ENCODE measurements around the gene CREG1. TPM values are rescaled to one million over a fixed set of nuclear protein-coding genes. Genes with fewer than 3 reads are reported as not detected.

The CREG1 gene
- total RNA-seq, 1 donor from 2014 or later: 36.0 TPM

DNA sequence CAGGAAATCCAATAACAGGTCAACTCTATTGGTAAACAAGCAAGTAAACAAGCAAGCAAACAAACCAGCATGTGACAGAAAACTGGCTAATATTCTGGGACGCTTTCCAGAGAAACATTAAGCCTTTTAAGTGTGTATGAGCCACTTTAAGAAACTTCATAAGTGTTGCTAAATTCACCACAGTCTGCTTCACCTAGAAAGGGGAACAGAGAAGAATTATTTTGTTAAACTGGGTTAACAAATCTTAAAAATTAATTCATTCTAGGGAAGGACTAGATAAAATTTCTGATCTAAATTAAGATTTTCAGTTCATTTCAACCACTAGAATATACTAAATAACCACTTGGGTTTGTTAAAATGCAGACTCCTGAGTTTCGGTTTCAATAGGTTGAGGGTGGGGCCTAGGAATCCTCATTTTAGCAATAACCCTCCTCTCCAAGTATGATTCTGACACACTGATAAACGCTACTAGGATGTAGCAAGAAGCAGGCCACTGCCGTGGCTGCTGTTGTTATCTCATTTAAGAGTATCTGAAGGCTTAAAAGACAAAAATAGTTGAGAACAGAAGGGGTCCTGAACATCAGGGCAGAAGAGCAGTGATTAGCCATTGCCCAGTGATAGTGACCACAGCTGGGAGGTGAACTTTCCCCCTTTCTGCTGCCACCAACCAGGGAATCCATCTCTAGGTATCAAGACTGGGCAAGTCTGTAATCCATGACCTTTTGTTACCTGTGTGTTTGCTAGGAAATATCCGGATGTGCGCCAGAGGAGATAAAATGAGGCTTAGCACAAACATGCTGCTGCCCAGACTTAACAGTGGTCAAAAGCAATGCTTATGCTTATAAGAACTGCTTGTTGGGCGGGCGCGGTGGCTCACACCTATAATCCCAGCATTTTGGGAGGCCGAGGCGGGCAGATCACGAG, 11.2 kb downstream of the CREG1 start:
- peaks cover 6% of the 10 kb centered on the region for H3K36me3 Mint-ChIP-seq (ENCODE audit: low read depth, unreplicated experiment)
- no peak for FAIRE-seq
- H3K27ac ChIP-seq (ENCODE audit: low read depth, low read length): no peak overlapping the region

DNA sequence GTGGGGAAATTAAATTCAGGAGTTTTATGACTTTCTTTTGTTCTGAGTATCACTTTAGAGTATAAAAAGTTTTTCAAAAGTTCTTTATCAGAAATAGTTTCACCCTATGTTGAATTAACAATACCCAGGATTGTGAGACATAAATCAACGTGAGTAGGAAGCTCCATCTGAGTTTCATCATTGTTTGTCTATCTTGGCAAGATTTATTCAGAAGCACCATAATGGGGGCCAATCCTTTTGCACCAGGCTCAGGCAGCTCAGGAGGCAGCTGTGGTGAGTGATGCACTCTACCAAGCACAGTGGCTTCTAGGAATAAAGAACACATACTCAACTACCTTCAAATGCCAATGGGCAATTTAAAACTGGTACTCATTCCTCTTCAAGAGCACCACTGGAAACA, 12.0 kb downstream of the CREG1 start:
- no peak overlapping the region for H2AFZ ChIP-seq (ENCODE audit: low read depth, low read length)
- Mint-ChIP-seq H3K36me3 (ENCODE audit: low read depth, unreplicated experiment) (peaks cover 3% of the 10 kb centered on the region), H3K4me3 (ENCODE audit: unreplicated experiment) (no peak overlapping the region), H3K9me3 (ENCODE audit: unreplicated experiment) (no peaks in the 10 kb centered on the region), H3K4me1 (ENCODE audit: low read depth, unreplicated experiment) (peaks cover 9% of the 10 kb centered on the region), H3K27me3 (ENCODE audit: low read depth, unreplicated experiment) (no peaks in the 10 kb centered on the region), H3K27ac (ENCODE audit: unreplicated experiment) (no peak overlapping the region)
- H3K9ac ChIP-seq (ENCODE audit: low read length): no peak overlapping the region
- H3K4me3 ChIP-seq (ENCODE audit: insufficient read depth, low read depth, low read length): no peak overlapping the region
- peak; percentile 47 for DNase-seq (ENCODE audit: low read depth)
- no peaks in the 10 kb centered on the region for H4K20me1 ChIP-seq (ENCODE audit: insufficient read depth, low read length)
- H3K9me3 ChIP-seq (ENCODE audit: insufficient read depth, low read depth, low read length): no peaks in the 10 kb centered on the region
- no peak overlapping the region for H3K4me2 ChIP-seq (ENCODE audit: low read length)
- no peaks in the 10 kb centered on the region for H3K4me1 ChIP-seq (ENCODE audit: insufficient read depth, low read length)
- H3K27ac ChIP-seq (ENCODE audit: low read depth, low read length): no peak overlapping the region
- FAIRE-seq: no peak
- H3K79me2 ChIP-seq (ENCODE audit: insufficient read depth, low read length): no peaks in the 10 kb centered on the region
- H3K36me3 ChIP-seq (ENCODE audit: insufficient read depth, low read length): no peaks in the 10 kb centered on the region
- H3K27me3 ChIP-seq (ENCODE audit: insufficient read depth, low read length): no peaks in the 10 kb centered on the region
- TF ChIP-seq, protein P1, sequence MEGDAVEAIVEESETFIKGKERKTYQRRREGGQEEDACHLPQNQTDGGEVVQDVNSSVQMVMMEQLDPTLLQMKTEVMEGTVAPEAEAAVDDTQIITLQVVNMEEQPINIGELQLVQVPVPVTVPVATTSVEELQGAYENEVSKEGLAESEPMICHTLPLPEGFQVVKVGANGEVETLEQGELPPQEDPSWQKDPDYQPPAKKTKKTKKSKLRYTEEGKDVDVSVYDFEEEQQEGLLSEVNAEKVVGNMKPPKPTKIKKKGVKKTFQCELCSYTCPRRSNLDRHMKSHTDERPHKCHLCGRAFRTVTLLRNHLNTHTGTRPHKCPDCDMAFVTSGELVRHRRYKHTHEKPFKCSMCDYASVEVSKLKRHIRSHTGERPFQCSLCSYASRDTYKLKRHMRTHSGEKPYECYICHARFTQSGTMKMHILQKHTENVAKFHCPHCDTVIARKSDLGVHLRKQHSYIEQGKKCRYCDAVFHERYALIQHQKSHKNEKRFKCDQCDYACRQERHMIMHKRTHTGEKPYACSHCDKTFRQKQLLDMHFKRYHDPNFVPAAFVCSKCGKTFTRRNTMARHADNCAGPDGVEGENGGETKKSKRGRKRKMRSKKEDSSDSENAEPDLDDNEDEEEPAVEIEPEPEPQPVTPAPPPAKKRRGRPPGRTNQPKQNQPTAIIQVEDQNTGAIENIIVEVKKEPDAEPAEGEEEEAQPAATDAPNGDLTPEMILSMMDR (IDR thresholded peaks at IDR 0.05; ENCODE audit: insufficient read depth, low read depth, low read length): no peak
- no peak for TF ChIP-seq EZH2 (IDR thresholded peaks at IDR 0.05; ENCODE audit: insufficient read depth, low read length)

More for the DNA sequence above, 11.2 kb downstream of the CREG1 start:
- Mint-ChIP-seq H3K27ac (ENCODE audit: unreplicated experiment) (no peak overlapping the region), H3K4me3 (ENCODE audit: unreplicated experiment) (no peak overlapping the region), H3K27me3 (ENCODE audit: low read depth, unreplicated experiment) (no peaks in the 10 kb centered on the region), H3K9me3 (ENCODE audit: unreplicated experiment) (no peaks in the 10 kb centered on the region), H3K4me1 (ENCODE audit: low read depth, unreplicated experiment) (peaks cover 11% of the 10 kb centered on the region)
- no peak overlapping the region for H3K4me3 ChIP-seq (ENCODE audit: insufficient read depth, low read depth, low read length)
- H3K27me3 ChIP-seq (ENCODE audit: insufficient read depth, low read length): no peaks in the 10 kb centered on the region
- TF ChIP-seq, protein P1 (IDR thresholded peaks at IDR 0.05; ENCODE audit: insufficient read depth, low read depth, low read length): no peak
- no peak for TF ChIP-seq EZH2 (IDR thresholded peaks at IDR 0.05; ENCODE audit: insufficient read depth, low read length)
- no peaks in the 10 kb centered on the region for H3K9me3 ChIP-seq (ENCODE audit: insufficient read depth, low read depth, low read length)
- no peak for DNase-seq (ENCODE audit: low read depth)
- no peak overlapping the region for H2AFZ ChIP-seq (ENCODE audit: low read depth, low read length)
- no peak overlapping the region for H3K4me2 ChIP-seq (ENCODE audit: low read length)
- H4K20me1 ChIP-seq (ENCODE audit: insufficient read depth, low read length): no peaks in the 10 kb centered on the region
- no peaks in the 10 kb centered on the region for H3K4me1 ChIP-seq (ENCODE audit: insufficient read depth, low read length)
- no peaks in the 10 kb centered on the region for H3K79me2 ChIP-seq (ENCODE audit: insufficient read depth, low read length)
- H3K9ac ChIP-seq (ENCODE audit: low read length): no peak overlapping the region
- H3K36me3 ChIP-seq (ENCODE audit: insufficient read depth, low read length): no peaks in the 10 kb centered on the region

DNA sequence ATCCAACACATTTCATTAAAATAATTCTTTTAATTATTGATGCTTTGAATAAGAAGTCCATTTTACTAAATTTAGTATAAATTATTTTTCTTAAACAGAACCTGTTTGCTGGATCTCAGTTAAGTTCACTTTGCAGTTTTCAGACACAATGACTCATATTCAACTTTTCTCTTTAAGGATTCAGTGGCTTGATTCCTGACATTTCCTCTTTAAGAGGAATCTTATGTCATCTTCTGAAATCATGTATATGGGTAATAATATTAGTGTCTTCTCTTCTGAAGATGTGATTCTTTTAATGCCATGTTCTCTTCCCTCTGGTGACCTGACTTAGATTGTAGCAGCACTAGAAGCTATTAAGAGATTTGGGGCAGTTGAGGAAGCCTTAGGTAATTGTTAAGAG, 12.6 kb downstream of the CREG1 start:
- Histone ChIP-seq H3K9ac (ENCODE audit: low read length) (no peak overlapping the region), H4K20me1 (ENCODE audit: insufficient read depth, low read length) (no peaks in the 10 kb centered on the region), H3K4me1 (ENCODE audit: insufficient read depth, low read length) (no peaks in the 10 kb centered on the region), H3K79me2 (ENCODE audit: insufficient read depth, low read length) (no peaks in the 10 kb centered on the region), H3K36me3 (ENCODE audit: insufficient read depth, low read length) (no peaks in the 10 kb centered on the region), H3K4me2 (ENCODE audit: low read length) (no peak overlapping the region), H3K9me3 (ENCODE audit: insufficient read depth, low read depth, low read length) (no peaks in the 10 kb centered on the region), H3K4me3 (ENCODE audit: insufficient read depth, low read depth, low read length) (no peak overlapping the region), H2AFZ (ENCODE audit: low read depth, low read length) (no peak overlapping the region), H3K27ac (ENCODE audit: low read depth, low read length) (no peak overlapping the region), H3K27me3 (ENCODE audit: insufficient read depth, low read length) (no peaks in the 10 kb centered on the region)
- FAIRE-seq: no peak
- Mint-ChIP-seq H3K4me1 (ENCODE audit: low read depth, unreplicated experiment) (peaks cover 9% of the 10 kb centered on the region), H3K4me3 (ENCODE audit: unreplicated experiment) (no peak overlapping the region), H3K9me3 (ENCODE audit: unreplicated experiment) (no peaks in the 10 kb centered on the region), H3K27ac (ENCODE audit: unreplicated experiment) (peak overlapping the region; percentile 34), H3K36me3 (ENCODE audit: low read depth, unreplicated experiment) (peaks cover 2% of the 10 kb centered on the region), H3K27me3 (ENCODE audit: low read depth, unreplicated experiment) (no peaks in the 10 kb centered on the region)
- TF ChIP-seq EZH2 (IDR thresholded peaks at IDR 0.05; ENCODE audit: insufficient read depth, low read length): no peak
- TF ChIP-seq, protein P1 (IDR thresholded peaks at IDR 0.05; ENCODE audit: insufficient read depth, low read depth, low read length): no peak
- no peak for DNase-seq (ENCODE audit: low read depth)
